ENCODE data around the gene C1QTNF3.
"Not testable (repeated sequence)": the region's sequence is repeated elsewhere in the genome, so short reads cannot be mapped to it uniquely, and the experiment has no call there.

Gene C1QTNF3

GRCh38 chr5:34043099-34043876 is at the start of gene C1QTNF3:
TSS of gene C1QTNF3 (minus strand) at chr5:34043213. CDS start at chr5:34043125, 88 bp downstream.
- no peak for DNase-seq

DNA sequence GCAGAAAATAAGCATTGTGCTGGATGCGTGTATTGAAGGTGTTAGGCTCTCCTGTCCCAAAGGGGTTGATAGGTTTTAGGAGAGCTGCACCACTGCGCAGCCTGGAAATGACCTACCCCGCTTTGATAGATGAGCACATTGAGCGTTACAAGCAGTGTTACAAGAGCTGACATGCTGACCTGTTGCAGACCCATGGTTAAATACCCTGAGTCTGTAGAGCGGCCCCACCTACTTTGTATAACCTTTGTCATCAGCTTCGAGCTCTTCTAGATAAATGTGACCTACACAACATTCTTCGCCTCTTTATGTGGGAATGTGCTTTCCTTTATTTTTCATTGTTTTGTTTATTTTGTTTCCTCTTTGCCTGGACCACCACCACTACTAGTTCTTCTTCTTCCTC is 48.0 kb upstream of the C1QTNF3 start:
- not testable (repeated sequence) for DNase-seq

- not testable (repeated sequence) for DNase-seq
These were observed 46.8 kb upstream of the C1QTNF3 start for GRCh38 chr5:34089802-34090201.

GRCh38 chr5:34087728-34088127 is 44.7 kb upstream of the C1QTNF3 start:
- DNase-seq, result not testable (repeated sequence)

- DNase-seq, result not testable (repeated sequence)
These were observed 40.9 kb upstream of the C1QTNF3 start for GRCh38 chr5:34083898-34084297.

GRCh38 chr5:34079505-34079904 is 36.5 kb upstream of the C1QTNF3 start:
- not testable (repeated sequence) for DNase-seq

- not testable (repeated sequence) for DNase-seq
These were observed 34.6 kb upstream of the C1QTNF3 start for GRCh38 chr5:34077636-34078035.

GRCh38 chr5:34076719-34077364 is 33.8 kb upstream of the C1QTNF3 start:
- peak; percentile 6 for DNase-seq

GRCh38 chr5:34074472-34074871 is 31.5 kb upstream of the C1QTNF3 start:
- DNase-seq, result not testable (repeated sequence)

DNA sequence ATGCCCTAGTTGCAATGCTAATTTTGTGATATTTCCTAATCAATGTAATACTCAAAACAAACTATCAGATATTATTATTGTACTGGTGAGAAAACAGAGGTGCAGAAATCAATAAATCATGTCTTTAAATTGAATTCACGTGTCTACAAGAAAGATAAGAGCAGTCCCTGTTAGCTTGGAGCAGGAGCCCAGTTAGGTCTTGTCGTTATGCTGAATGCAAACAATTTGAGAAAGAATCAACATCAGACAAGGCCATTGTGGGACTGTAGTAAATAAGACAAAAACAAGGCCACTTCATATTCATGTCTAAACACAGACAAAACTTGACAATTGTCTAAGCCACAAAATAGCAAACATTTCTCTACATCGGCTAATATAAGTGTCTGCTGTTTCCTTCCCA is 31.1 kb upstream of the C1QTNF3 start:
- DNase-seq, result not testable (repeated sequence)

DNA sequence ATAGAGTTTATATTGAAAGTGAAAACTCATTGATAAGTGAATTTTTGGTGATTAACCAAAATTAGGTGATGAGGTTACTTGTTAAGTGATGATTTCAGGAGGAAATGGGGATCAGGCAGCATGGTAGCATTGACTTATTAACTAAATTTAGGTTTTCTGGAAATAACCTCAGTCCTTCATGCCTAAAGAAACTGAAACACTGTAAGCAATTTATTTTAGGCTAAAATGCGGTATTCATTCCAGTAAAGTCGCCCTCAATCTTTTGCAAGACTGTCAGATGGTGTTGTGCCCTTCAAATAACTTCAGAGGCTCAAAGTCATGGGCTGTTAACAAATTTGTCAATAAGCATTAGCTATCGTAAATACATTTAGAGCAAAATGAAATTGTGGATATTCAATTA is 27.6 kb upstream of the C1QTNF3 start:
- not testable (repeated sequence) for DNase-seq

GRCh38 chr5:34064656-34065055 is 21.6 kb upstream of the C1QTNF3 start:
- DNase-seq, result no peak

DNA sequence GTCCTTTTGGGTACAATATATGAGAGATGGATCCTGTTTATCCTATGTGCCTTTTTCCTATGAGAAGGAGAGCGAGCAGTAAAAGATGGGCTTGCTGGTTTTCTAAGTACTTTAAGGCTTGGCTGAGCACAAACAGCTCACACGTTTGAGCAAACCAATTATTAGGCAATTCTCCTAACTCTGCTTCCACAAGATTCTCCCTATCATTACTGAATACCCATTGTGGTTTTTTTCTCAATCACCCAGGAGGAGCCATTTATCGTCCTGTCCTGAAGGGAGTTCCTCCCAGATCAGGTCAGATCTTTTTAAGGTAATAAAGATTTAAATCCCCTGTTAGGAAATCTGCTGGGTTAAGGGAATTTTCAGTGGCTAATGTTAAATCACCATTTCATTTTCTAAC is 19.4 kb upstream of the C1QTNF3 start:
- no peak for DNase-seq

- DNase-seq, result no peak
These were observed 19.0 kb upstream of the C1QTNF3 start for GRCh38 chr5:34061993-34062392.

GRCh38 chr5:34059977-34060376 is 17.0 kb upstream of the C1QTNF3 start:
- no peak for DNase-seq

DNA sequence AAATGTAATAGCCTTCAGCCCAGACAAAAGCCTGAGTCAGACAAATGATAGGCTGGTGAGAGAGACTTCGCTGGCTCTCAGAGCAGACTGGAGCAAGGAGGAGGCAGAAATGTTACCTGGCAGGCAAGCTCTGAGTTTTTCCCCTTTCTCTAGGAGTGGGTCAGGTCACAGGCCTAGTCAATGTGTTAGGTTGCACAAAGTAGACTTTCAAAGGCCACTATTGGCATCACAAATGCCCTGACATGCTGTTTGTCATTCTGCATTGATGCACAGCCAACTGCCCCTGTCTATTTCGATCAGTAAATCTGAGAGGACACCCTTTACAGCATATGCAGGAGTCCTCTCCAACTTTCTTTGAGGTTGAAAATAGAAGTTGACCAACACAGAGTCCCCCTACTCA is 15.5 kb upstream of the C1QTNF3 start:
- no peak for DNase-seq

- DNase-seq, result no peak
These were observed 14.6 kb upstream of the C1QTNF3 start for GRCh38 chr5:34057569-34057968.

DNA sequence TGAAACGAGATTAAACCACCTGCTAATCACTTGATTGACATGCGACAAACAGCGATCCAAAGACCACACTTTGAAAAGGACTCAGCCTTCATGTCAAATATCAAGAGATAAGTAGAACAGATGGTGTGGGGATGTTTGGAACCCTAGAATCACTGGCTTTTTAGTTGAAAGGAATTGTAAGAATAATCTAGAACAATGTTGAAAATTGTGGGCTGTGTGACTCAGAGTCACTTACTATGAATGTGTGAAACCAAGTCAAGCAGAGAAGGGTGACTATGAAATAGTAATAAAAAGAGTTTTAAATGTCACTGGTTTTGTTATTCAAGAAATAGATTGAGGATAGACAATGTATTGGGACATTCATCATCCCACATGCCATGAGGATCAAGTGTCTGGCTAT is 14.1 kb upstream of the C1QTNF3 start:
- DNase-seq, result no peak

DNA sequence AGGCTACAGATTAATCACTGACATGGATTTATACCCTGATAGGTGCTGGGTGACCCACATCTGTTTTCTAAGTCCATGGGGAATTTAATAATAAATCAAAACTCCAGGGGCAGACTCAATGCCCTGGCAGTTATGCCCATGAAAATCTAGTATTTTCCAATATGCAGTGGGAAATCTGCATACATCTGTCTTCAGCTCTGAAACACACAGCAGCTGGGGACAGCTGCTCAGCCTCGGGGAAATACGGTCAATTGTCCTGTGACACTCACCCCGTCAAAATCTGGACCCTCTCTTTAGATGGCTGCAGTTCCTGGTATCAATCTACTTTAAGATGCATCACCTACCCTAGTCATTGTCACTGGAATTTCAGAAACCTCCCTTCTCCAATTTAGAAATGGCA is 12.7 kb upstream of the C1QTNF3 start:
- DNase-seq, result no peak

DNA sequence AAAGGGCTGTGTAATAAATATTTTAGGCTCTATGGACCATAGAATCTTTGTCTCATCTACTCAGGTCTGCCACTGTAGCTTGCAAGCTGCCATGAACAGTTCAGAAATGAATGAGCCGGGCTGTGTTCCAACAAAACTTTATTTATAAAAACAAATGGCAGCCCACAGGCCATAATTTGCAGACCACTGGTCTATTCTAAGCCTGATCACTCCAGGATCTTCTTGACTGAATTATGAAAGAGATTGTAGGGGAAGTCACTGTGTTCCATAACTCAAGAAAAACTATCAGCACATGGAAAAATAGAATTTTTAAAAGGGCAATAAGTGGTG is 11.4 kb upstream of the C1QTNF3 start:
- no peak for DNase-seq

- DNase-seq, result no peak
These were observed 10.8 kb upstream of the C1QTNF3 start for GRCh38 chr5:34053571-34054399.

DNA sequence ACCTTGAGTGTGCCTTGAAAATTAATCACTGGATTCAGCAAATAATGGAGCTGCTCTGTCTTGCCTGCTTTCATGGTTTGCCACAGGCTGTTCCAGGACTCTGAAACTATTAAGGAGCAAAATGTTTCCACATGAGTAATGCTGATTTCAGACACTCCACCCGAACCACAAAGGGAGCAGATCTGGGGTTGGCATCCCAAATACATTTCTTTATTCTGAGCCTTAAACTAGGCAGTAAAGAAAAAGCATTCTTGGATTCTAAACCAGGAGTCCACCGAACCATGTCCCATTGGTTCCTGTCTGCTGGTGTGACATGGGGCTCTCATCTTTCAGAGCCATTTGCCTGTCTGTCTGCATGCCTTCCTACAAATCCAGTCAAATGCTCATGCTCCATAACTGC is 10.1 kb upstream of the C1QTNF3 start:
- no peak for DNase-seq

- DNase-seq, result no peak
These were observed 8.5 kb upstream of the C1QTNF3 start for GRCh38 chr5:34051374-34051980.
